ENCODE data around the gene RTN4RL2.

The RTN4RL2 gene

GRCh38 chr11:57521116-57521515, 60.8 kb downstream of the RTN4RL2 start:
- no peak for DNase-seq (ENCODE audit: low read depth)
- no peak for TF ChIP-seq CTCF (conservative IDR thresholded peaks at IDR 0.05; ENCODE audit: low read length)
- no peak overlapping the region for H3K4me3 ChIP-seq (ENCODE audit: low read length)

GRCh38 chr11:57523419-57523818, 63.1 kb downstream of the RTN4RL2 start:
- DNase-seq (ENCODE audit: low read depth) = no peak
- no peak for TF ChIP-seq CTCF (conservative IDR thresholded peaks at IDR 0.05; ENCODE audit: low read length)
- H3K4me3 ChIP-seq (ENCODE audit: low read length) = no peak overlapping the region
